ENCODE results near the gene CAV1. TPM values are rescaled to one million over a fixed set of nuclear protein-coding genes. Genes with fewer than 3 reads are reported as not detected.

Gene CAV1
- total RNA-seq, 1 experiment from 2014 or later, result 20.2 TPM

- H3K14ac ChIP-seq (ENCODE audit: insufficient read depth, low read length), result no peak overlapping the region
- no CpG with 5 or more reads among the region's 8 CpGs for WGBS (ENCODE audit: extremely low coverage, insufficient read length, low lambda C conversion rate)
Measured at GRCh38 chr7:116592445-116592844, 67.6 kb downstream of the CAV1 start.

More at GRCh38 chr7:116592445-116592844, 67.6 kb downstream of the CAV1 start:
- no peak overlapping the region for H4K91ac ChIP-seq (ENCODE audit: insufficient read length, low read depth, low read length)
- H4K20me1 ChIP-seq (ENCODE audit: control insufficient read depth, insufficient read depth, insufficient read length), result no peaks in the 10 kb centered on the region
- Mint-ChIP-seq H3K9me3 (no peaks in the 10 kb centered on the region), H3K4me3 (no peak overlapping the region), H3K4me1 (peaks cover 21 to 24% of the 10 kb centered on the region in 2 experiments), H3K36me3 (ENCODE audit: insufficient read depth in 1 of 3, low read depth in 3 of 3) (no peaks in the 10 kb centered on the region), H3K27ac (peak overlapping the region in 1 of 3 experiments; percentile 6; a peak in 1 of 7 replicates), H3K27me3 (ENCODE audit: low read depth) (no peaks in the 10 kb centered on the region)
- no peak overlapping the region for H3T11ph ChIP-seq (ENCODE audit: low read length)
- H2BK120ac ChIP-seq (ENCODE audit: low read depth, low read length, poor library complexity, severe bottlenecking), result no peak overlapping the region
- no peak overlapping the region for H2BK20ac ChIP-seq (ENCODE audit: low read depth, low read length, poor library complexity, severe bottlenecking)
- no peak overlapping the region for H3K4me2 ChIP-seq (ENCODE audit: insufficient read depth, insufficient read length, low read length)
- H2BK12ac ChIP-seq (ENCODE audit: insufficient read length, low read depth, low read length), result no peak overlapping the region
- H3K79me2 ChIP-seq (ENCODE audit: insufficient read depth, low read length), result no peaks in the 10 kb centered on the region
- H3K27ac ChIP-seq (ENCODE audit: insufficient read length, low read depth, low read length), result no peak overlapping the region
- H3K9me3 ChIP-seq (ENCODE audit: control insufficient read depth, low read depth, low read length), result no peaks in the 10 kb centered on the region
- TF ChIP-seq, protein P1, sequence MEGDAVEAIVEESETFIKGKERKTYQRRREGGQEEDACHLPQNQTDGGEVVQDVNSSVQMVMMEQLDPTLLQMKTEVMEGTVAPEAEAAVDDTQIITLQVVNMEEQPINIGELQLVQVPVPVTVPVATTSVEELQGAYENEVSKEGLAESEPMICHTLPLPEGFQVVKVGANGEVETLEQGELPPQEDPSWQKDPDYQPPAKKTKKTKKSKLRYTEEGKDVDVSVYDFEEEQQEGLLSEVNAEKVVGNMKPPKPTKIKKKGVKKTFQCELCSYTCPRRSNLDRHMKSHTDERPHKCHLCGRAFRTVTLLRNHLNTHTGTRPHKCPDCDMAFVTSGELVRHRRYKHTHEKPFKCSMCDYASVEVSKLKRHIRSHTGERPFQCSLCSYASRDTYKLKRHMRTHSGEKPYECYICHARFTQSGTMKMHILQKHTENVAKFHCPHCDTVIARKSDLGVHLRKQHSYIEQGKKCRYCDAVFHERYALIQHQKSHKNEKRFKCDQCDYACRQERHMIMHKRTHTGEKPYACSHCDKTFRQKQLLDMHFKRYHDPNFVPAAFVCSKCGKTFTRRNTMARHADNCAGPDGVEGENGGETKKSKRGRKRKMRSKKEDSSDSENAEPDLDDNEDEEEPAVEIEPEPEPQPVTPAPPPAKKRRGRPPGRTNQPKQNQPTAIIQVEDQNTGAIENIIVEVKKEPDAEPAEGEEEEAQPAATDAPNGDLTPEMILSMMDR (conservative IDR thresholded peaks at IDR 0.05), result no peak
- no peak overlapping the region for H4K8ac ChIP-seq (replicated peaks; ENCODE audit: insufficient read length, low read depth, low read length)
- H3K9ac ChIP-seq (ENCODE audit: extremely low read depth, insufficient read length, low read length), result no peak overlapping the region
- H2BK5ac ChIP-seq (ENCODE audit: insufficient read length, low read length), result no peak overlapping the region
- DNase-seq, result no peak
- no peak overlapping the region for H2AFZ ChIP-seq (ENCODE audit: low read length)
- no peak overlapping the region for H4K5ac ChIP-seq (ENCODE audit: insufficient read length, low read depth, low read length)
- H2AK5ac ChIP-seq (ENCODE audit: insufficient read length, low read length), result no peak overlapping the region
- H3K23ac ChIP-seq (ENCODE audit: insufficient read length, low read depth, low read length), result no peak overlapping the region
- no peaks in the 10 kb centered on the region; the same call in 1 of the 2 replicates for H3K4me1 ChIP-seq (ENCODE audit: insufficient read depth, low read length)
- no peaks in the 10 kb centered on the region for H3K23me2 ChIP-seq (ENCODE audit: insufficient read length, low read depth, low read length, poor library complexity, severe bottlenecking)
- H3K4ac ChIP-seq (ENCODE audit: low read depth, low read length), result no peak overlapping the region
- no peak overlapping the region for H3K56ac ChIP-seq (ENCODE audit: insufficient read length, low read depth, low read length)
- H3K79me1 ChIP-seq (ENCODE audit: insufficient read depth, low read depth, low read length, poor library complexity, severe bottlenecking), result no peaks in the 10 kb centered on the region
- H3K18ac ChIP-seq (ENCODE audit: insufficient read length, low read depth, low read length), result no peak overlapping the region
- no peaks in the 10 kb centered on the region for H3K27me3 ChIP-seq (ENCODE audit: insufficient read depth, low read length)
- H2BK15ac ChIP-seq (ENCODE audit: low read depth, low read length), result no peak overlapping the region

Data from H9 (cell line).